Measurements from ENCODE around the gene ARPP21. TPM values are rescaled to one million over a fixed set of nuclear protein-coding genes. Genes with fewer than 3 reads are reported as not detected.

Gene ARPP21
- total RNA-seq, 2 donors from 2014 or later: not detected

DNA sequence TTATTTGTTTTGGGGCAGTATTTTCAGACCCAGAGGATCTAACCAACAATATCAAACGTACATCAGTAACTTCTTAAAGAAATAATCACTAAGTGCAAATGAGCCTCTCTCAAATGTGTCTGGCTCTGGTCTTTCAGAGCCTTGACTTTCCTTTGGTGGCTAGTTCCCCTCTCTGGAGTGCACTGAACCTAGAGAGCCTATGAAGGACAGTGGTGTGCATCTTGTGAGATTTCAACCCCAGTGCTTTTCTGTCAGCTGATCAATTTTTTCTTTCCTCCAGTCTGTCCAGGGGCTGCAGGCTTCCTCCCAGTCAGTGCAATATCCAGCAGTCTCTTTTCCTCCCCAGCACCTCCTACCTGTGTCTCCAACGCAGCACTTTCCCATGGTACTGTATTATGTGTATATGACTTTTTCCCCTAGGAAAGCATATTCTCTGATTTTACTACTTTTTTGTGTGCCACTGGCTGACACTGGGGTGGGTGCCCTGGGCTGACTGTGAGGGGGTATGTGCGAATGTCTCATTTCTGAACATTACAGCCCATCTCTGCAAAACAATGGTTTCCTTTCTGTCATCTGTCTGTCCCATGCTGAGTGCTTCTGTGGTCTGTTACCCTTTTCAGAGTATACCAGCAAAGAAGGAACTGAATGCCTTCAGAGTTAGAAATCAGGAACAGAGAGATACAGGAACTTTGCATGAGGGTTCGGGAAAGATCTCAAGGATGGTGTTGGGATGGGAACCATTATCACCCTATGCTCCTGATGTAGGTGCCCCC lies 98.8 kb downstream of the ARPP21 start:
- no peak for DNase-seq (ENCODE audit: low spot score in 2 of 2)
- H3K36me3 Mint-ChIP-seq: no peaks in the 10 kb centered on the region
- no peak for ATAC-seq
- H3K27ac Mint-ChIP-seq: no peak overlapping the region
- H3K9me3 Mint-ChIP-seq: peaks cover 4% of the 10 kb centered on the region in 2 donors

DNA sequence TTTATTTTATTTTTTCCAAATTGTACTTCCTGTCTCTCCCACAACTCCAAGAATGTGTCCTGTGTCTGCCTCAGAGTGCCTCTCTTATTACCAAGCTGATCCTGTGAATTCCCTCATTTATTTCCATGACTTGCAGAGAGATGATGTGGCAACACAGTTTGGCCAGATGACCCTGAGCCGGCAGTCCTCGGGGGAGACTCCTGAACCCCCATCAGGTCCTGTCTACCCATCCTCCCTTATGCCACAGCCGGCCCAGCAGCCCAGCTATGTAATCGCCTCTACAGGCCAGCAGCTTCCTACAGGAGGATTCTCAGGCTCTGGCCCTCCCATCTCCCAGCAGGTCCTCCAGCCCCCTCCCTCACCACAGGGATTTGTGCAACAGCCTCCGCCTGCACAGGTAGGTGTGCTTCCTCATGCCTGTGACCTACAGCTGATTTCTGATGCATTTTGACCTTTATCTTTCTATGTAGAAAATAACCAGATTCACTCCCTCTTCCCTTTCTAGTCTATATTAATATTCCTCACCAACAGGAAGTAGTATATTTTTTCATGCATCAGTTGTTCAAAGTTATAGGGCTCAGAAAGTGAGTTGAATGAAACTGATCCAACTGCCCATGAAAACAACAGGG lies 100.0 kb downstream of the ARPP21 start:
- Mint-ChIP-seq H3K36me3 (no peaks in the 10 kb centered on the region), H3K9me3 (peaks cover 4% of the 10 kb centered on the region in 2 donors), H3K27ac (no peak overlapping the region)
- ATAC-seq: no peak
- no peak for DNase-seq (ENCODE audit: low spot score in 2 of 2)

GRCh38 chr3:35739964-35740527 lies 100.7 kb downstream of the ARPP21 start:
- no peak for ATAC-seq
- H3K9me3 Mint-ChIP-seq: peaks cover 4% of the 10 kb centered on the region in 2 donors
- no peak for DNase-seq (ENCODE audit: low spot score in 2 of 2)
- no peak overlapping the region for H3K27ac Mint-ChIP-seq
- no peaks in the 10 kb centered on the region for H3K36me3 Mint-ChIP-seq

DNA sequence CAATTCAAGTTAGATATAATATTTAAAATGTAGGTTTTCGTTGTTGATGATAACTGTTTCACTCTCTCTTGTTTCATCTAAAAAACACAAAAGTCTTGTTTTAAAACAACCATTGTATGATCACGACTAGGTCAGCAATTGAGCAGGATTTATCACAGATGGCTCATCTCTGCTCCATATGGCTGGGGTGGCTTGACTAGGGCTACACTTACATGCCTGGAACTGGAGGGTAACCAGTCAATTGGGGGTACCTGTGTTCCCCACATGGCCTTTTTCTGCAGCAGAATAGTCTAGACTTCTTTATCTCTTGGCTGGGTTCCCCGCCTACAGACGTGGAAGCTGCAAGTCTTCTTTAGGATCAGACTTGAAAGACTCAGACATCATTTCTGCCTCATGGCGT lies 103.9 kb downstream of the ARPP21 start:
- ATAC-seq (no peak), DNase-seq (ENCODE audit: low spot score in 2 of 2) (no peak)
- H3K27ac Mint-ChIP-seq: no peak overlapping the region
- no peaks in the 10 kb centered on the region for H3K36me3 Mint-ChIP-seq
- peaks cover 11 to 13% of the 10 kb centered on the region in 2 donors for H3K9me3 Mint-ChIP-seq

- DNase-seq (ENCODE audit: low spot score in 2 of 2) (no peak), ATAC-seq (no peak)
- Mint-ChIP-seq H3K36me3 (no peaks in the 10 kb centered on the region), H3K9me3 (peaks cover 9 to 11% of the 10 kb centered on the region in 2 donors), H3K27ac (no peak overlapping the region)
These were observed 105.1 kb downstream of the ARPP21 start for GRCh38 chr3:35744419-35744818.

- DNase-seq (ENCODE audit: low spot score in 2 of 2) (no peak), ATAC-seq (no peak)
- Mint-ChIP-seq H3K27ac (no peak overlapping the region), H3K36me3 (no peaks in the 10 kb centered on the region), H3K9me3 (peaks cover 9 to 11% of the 10 kb centered on the region in 2 donors)
These were observed 106.0 kb downstream of the ARPP21 start for GRCh38 chr3:35745351-35745750.

DNA sequence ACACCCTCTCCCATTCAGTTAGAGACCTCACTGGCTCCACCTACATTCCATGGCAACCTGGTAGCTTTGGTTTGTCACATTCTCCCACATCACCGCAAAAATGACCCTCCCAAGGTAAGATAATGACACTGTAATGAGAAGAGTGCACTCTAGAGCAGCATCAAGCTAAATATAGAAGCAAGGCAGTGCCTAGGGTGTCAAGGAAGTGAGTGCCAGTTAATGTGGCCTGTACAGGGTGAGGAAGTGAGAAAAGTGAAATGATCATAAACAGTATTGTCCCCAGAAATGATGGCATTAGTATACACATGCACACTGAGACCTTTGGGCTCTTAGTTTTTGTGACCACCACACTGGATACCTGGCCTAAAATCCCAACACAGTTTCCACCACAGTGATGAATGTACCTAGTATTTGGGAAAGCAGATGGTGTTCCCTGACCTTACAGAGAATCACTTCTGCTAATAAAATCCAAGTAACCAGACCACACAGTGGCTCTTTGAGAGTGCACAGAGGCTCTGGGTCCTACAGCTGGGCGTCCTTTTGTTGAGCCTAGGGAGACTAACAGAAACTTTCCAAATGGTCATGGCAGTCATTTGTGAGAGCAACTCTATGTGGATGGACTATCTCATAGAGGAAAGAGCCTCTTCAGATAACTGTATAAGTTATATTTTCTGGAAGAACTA lies 106.6 kb downstream of the ARPP21 start:
- Mint-ChIP-seq H3K27ac (no peak overlapping the region), H3K36me3 (no peaks in the 10 kb centered on the region), H3K9me3 (peaks cover 9 to 11% of the 10 kb centered on the region in 2 donors)
- no peak for DNase-seq (ENCODE audit: low spot score in 2 of 2)
- no peak for ATAC-seq

- ATAC-seq (no peak), DNase-seq (ENCODE audit: low spot score in 2 of 2) (no peak)
- H3K36me3 Mint-ChIP-seq: no peaks in the 10 kb centered on the region
- no peak overlapping the region for H3K27ac Mint-ChIP-seq
- H3K9me3 Mint-ChIP-seq: peaks cover 9 to 11% of the 10 kb centered on the region in 2 donors
These were observed 107.2 kb downstream of the ARPP21 start for GRCh38 chr3:35746492-35746891.

DNA sequence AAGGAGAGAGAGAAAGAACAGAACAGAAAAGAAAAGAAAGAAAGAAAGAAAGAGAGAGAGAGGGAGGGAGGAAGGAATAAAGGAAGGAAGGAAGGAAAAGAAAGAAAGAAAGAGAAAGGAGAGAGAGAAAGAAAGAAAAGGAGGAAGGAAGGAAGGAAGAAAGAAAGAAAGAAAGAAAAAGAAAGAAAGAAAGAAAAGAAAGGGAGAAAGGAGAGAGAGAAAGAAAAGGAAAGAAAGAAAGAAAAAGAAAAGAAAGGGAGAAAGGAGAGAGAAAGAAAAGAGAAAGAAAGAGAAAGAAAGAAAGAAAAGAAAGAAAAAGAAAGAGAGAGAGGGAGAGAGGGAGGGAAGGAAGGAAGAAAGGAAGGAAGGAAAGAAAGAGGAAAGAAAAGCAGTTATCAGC lies 108.8 kb downstream of the ARPP21 start:
- no peak for DNase-seq (ENCODE audit: low spot score in 2 of 2)
- no peaks in the 10 kb centered on the region for H3K36me3 Mint-ChIP-seq
- no peak overlapping the region for H3K27ac Mint-ChIP-seq
- no peak for ATAC-seq
- H3K9me3 Mint-ChIP-seq: peaks cover 9 to 11% of the 10 kb centered on the region in 2 donors

DNA sequence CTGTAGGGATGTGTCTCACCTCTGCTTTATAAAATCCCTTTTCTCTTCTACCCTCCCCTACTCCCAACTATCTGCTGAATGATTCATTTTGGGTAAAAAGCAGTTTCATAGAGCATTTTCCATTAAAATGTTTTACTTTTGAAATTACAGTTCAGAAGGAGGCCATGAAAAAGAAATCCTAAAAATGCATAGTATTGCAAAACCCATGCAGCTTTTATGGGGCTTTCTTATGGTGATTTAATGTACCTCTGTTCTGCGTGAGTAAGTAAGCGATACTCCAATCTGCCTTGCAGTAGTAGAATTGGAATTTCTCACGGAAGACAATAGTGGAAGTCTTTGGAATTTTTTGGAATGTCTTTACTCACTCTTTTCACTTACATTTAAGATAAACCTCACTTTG lies 111.9 kb downstream of the ARPP21 start:
- Mint-ChIP-seq H3K27ac (no peak overlapping the region), H3K36me3 (no peaks in the 10 kb centered on the region), H3K9me3 (peaks cover 8 to 9% of the 10 kb centered on the region in 2 donors)
- no peak for DNase-seq (ENCODE audit: low spot score in 2 of 2)
- ATAC-seq: no peak

- no peaks in the 10 kb centered on the region for H3K36me3 Mint-ChIP-seq
- H3K9me3 Mint-ChIP-seq: no peaks in the 10 kb centered on the region
- ATAC-seq (no peak), DNase-seq (ENCODE audit: low spot score in 2 of 2) (no peak)
- H3K27ac Mint-ChIP-seq: no peak overlapping the region
These were observed 118.8 kb downstream of the ARPP21 start for GRCh38 chr3:35757991-35758757.

DNA sequence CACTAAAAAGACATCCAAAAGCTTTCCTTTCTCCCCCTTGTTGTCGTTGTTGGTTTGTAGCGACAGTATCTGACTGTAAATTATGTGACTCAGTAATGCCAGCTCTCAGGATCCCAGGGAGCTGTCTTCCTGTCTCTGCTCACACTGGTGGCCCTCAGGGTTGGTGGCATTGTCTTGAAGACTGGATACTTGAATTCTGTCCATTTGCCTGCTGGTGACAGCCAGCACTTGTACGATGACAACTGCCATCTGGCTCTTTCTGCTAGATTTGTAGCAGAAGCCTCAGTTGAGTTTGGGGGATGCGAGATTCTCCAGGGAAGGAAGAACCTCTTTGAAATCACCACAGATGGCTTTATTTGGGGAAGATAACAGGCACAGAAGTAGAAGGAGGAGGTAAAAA lies 120.8 kb downstream of the ARPP21 start:
- Mint-ChIP-seq H3K9me3 (no peaks in the 10 kb centered on the region), H3K36me3 (no peaks in the 10 kb centered on the region)
- ATAC-seq: no peak

DNA sequence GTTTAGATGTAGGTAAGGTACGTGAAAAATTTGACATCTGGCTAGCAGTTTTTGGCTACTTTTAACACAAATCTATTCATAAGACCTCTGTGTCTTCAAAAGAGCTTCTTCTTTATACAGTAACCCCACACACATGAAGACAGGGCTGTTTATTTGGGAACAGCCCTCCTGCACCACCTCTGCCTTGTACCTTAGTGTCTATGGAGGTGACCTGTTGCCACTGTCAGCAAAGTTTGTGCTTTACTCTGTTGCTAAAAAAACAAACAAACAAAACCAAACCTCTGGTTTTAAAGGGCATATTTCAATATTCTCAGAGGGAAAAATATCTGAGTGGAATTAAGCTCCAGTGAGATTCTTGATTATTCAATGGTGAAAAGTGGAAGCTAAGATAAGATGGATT lies 122.0 kb downstream of the ARPP21 start:
- H3K9me3 Mint-ChIP-seq: no peaks in the 10 kb centered on the region
- no peaks in the 10 kb centered on the region for H3K36me3 Mint-ChIP-seq
- DNase-seq (ENCODE audit: low spot score in 2 of 2) (no peak), ATAC-seq (no peak)
- no peak overlapping the region for H3K27ac Mint-ChIP-seq

More for the DNA sequence above, 120.8 kb downstream of the ARPP21 start:
- DNase-seq (ENCODE audit: low spot score in 2 of 2): no peak
- no peak overlapping the region for H3K27ac Mint-ChIP-seq

- ATAC-seq (no peak), DNase-seq (ENCODE audit: low spot score in 2 of 2) (no peak)
- no peaks in the 10 kb centered on the region for H3K36me3 Mint-ChIP-seq
- no peak overlapping the region for H3K27ac Mint-ChIP-seq
- no peaks in the 10 kb centered on the region for H3K9me3 Mint-ChIP-seq
These were observed 133.2 kb downstream of the ARPP21 start for GRCh38 chr3:35772381-35773015.

GRCh38 chr3:35773417-35773816 lies 134.1 kb downstream of the ARPP21 start:
- Mint-ChIP-seq H3K36me3 (no peaks in the 10 kb centered on the region), H3K27ac (no peak overlapping the region), H3K9me3 (no peaks in the 10 kb centered on the region)
- no peak for DNase-seq (ENCODE audit: low spot score in 2 of 2)
- ATAC-seq: no peak

GRCh38 chr3:35776346-35776745 lies 137.0 kb downstream of the ARPP21 start:
- DNase-seq (ENCODE audit: low spot score in 2 of 2) (no peak), ATAC-seq (no peak)
- Mint-ChIP-seq H3K9me3 (peaks cover 0 to 5% of the 10 kb centered on the region in 2 donors), H3K27ac (no peak overlapping the region), H3K36me3 (no peaks in the 10 kb centered on the region)

All from activated naive CD4-positive, alpha-beta T cell treated with anti-CD3 and anti-CD28 coated beads, Interleukin-2, amount 50 U/mL, for 72 hours (primary cell).